ENCODE measurements around the gene ZNF385B. TPM values are rescaled to one million over a fixed set of nuclear protein-coding genes. Genes with fewer than 3 reads are reported as not detected.
A peak's percentile ranks its signal among the peaks of the same experiment; 100 is the strongest.

The ZNF385B gene
- total RNA-seq, 1 experiment from 2014 or later: 2.2 TPM

- ATAC-seq (peak; percentile 99), DNase-seq (ENCODE audit: low spot score) (no peak)
- TF ChIP-seq ATF1 (CRISPR knock-in tag; IDR thresholded peaks at IDR 0.05): no peak
- no peak for TF ChIP-seq SOX15 (CRISPR knock-in tag; IDR thresholded peaks at IDR 0.05)
- no peak for TF ChIP-seq ELF4 (CRISPR knock-in tag; IDR thresholded peaks at IDR 0.05; ENCODE audit: low read depth)
- TF ChIP-seq NR2C2 (CRISPR knock-in tag; IDR thresholded peaks at IDR 0.05): no peak
- peak; percentile 81; the same call in 1 of the 2 replicates for TF ChIP-seq FOXP4 (CRISPR knock-in tag; IDR thresholded peaks at IDR 0.05)
- TF ChIP-seq SP1 (CRISPR knock-in tag; conservative IDR thresholded peaks at IDR 0.05): no peak
- no peak for TF ChIP-seq ZNF512 (CRISPR knock-in tag; IDR thresholded peaks at IDR 0.05; ENCODE audit: borderline replicate concordance)
- no peak for TF ChIP-seq AFF4 (CRISPR knock-in tag; IDR thresholded peaks at IDR 0.05; ENCODE audit: borderline replicate concordance)
- no peak for TF ChIP-seq ATF2 (CRISPR knock-in tag; IDR thresholded peaks at IDR 0.05; ENCODE audit: borderline replicate concordance, low read depth)
- TF ChIP-seq JAZF1 (CRISPR knock-in tag; IDR thresholded peaks at IDR 0.05): no peak
- TF ChIP-seq NR1H2 (CRISPR knock-in tag; IDR thresholded peaks at IDR 0.05): no peak
- peak; percentile 42 for TF ChIP-seq NFYB (CRISPR knock-in tag; conservative IDR thresholded peaks at IDR 0.05; ENCODE audit: low read depth)
- no peak for TF ChIP-seq TCF7 (CRISPR knock-in tag; IDR thresholded peaks at IDR 0.05; ENCODE audit: low read depth)
- no peak for TF ChIP-seq RORB (CRISPR knock-in tag; IDR thresholded peaks at IDR 0.05)
- TF ChIP-seq HMGXB4 (CRISPR knock-in tag; IDR thresholded peaks at IDR 0.05): no peak
- TF ChIP-seq PREB (CRISPR knock-in tag; IDR thresholded peaks at IDR 0.05; ENCODE audit: borderline replicate concordance): no peak
- TF ChIP-seq NFE2L1 (CRISPR knock-in tag; IDR thresholded peaks at IDR 0.05): no peak
- peaks cover 94% of the 10 kb centered on the region for H3K27me3 Mint-ChIP-seq (ENCODE audit: low read depth)
- POLR2A ChIA-PET: no interaction called here
- H3K4me1 Mint-ChIP-seq: peaks cover 36% of the 10 kb centered on the region
- H3K27ac Mint-ChIP-seq: peak overlapping the region; percentile 77; the same call in 1 of the 2 replicates
- CTCF ChIA-PET: interaction anchor here (1.0 kb wide), 1 partner anchor 349 kb away, joined by 4 read pairs; no protein-coding TSS in a partner anchor
- no peak overlapping the region for H3K4me3 Mint-ChIP-seq
- H3K36me3 Mint-ChIP-seq: no peaks in the 10 kb centered on the region
- no peaks in the 10 kb centered on the region for H3K9me3 Mint-ChIP-seq
Measured at GRCh38 chr2:179550214-179550613, 311.2 kb downstream of the ZNF385B start.
